Peyer's patch (tissue), 4 donors: ENCODE results near the gene SLC38A6. TPM values are rescaled to one million over a fixed set of nuclear protein-coding genes. Genes with fewer than 3 reads are reported as not detected.

Experiments used
- DNase-seq, 3 donors: peaks; one replicate each; pipeline ENCODE4 v3.0.0-alpha.2; 2017 to 2019
- H3K27ac ChIP-seq, 4 donors: fragments of 200-600 bp; sonication (generic); one replicate each; pipeline ENCODE4 v1.5.1; 2016 to 2019
- H3K27me3 ChIP-seq, 2 donors: fragments of 200-600 bp; sonication (generic); one replicate each; pipeline ENCODE4 v1.5.1; 2019
- H3K36me3 ChIP-seq, 3 donors: fragments of 200-600 bp; sonication (generic); one replicate each; pipeline ENCODE4 v1.5.1; 2016 to 2019
- H3K4me1 ChIP-seq, 4 donors: fragments of 200-600 bp; sonication (generic); one replicate each; pipeline ENCODE4 v1.5.1; 2016 to 2019
- H3K4me3 ChIP-seq, 4 donors: fragments of 200-600 bp; sonication (generic); 1 replicate in 3 of 4; 2 replicates in 1 of 4; pipeline ENCODE4 v1.5.1; 2016 to 2019; ENCODE audit warnings: mild to moderate bottlenecking in 1 of 4
- H3K9me3 ChIP-seq, 4 donors: fragments of 200-600 bp; sonication (generic); one replicate each; pipeline ENCODE4 v1.5.1; 2016 to 2019; ENCODE audit warnings: mild to moderate bottlenecking in 1 of 4
- POLR2A ChIP-seq, 2 donors: fragments of 450-650 bp; IDR thresholded peaks; one replicate each; pipeline ENCODE4 v1.5.1; 2017; ENCODE audit warnings: antibody characterized with exemption in 2 of 2, mild to moderate bottlenecking in 2 of 2, moderate library complexity in 2 of 2
- total RNA-seq, 4 donors: library from RNA; depleted of rRNA; stranded (reverse); fragments of >200 nt; gene quantifications; one replicate each; pipeline ENCODE4 v1.1.0, GENCODE V29; 2016
- TF ChIP-seq, protein P1 (sequence below), 6 experiments: fragments of 450-650 bp in 4 of 6; fragments of 200-600 bp in 2 of 6; sonication (generic) in 1 of 6; IDR thresholded peaks; one replicate each; pipeline ENCODE4 v1.5.1; 2017 to 2019; ENCODE audit warnings: antibody characterized with exemption in 6 of 6, mild to moderate bottlenecking in 3 of 6, moderate library complexity in 1 of 6

SLC38A6 gene
- total RNA-seq, 4 donors from 2014 or later, result 8.0 to 38.8 (median 15.1) TPM

GRCh38 chr14:61041704-61042103 lies 60.7 kb downstream of the SLC38A6 start:
- no peaks in the 10 kb centered on the region for H3K4me1 ChIP-seq
- DNase-seq, result no peak
- H3K4me3 ChIP-seq, result no peak overlapping the region
- H3K36me3 ChIP-seq, result no peaks in the 10 kb centered on the region
- H3K27ac ChIP-seq, result no peak overlapping the region
- H3K27me3 ChIP-seq, result no peaks in the 10 kb centered on the region
- no peaks in the 10 kb centered on the region for H3K9me3 ChIP-seq
- TF ChIP-seq POLR2A (IDR thresholded peaks at IDR 0.05), result no peak
- TF ChIP-seq, protein P1, sequence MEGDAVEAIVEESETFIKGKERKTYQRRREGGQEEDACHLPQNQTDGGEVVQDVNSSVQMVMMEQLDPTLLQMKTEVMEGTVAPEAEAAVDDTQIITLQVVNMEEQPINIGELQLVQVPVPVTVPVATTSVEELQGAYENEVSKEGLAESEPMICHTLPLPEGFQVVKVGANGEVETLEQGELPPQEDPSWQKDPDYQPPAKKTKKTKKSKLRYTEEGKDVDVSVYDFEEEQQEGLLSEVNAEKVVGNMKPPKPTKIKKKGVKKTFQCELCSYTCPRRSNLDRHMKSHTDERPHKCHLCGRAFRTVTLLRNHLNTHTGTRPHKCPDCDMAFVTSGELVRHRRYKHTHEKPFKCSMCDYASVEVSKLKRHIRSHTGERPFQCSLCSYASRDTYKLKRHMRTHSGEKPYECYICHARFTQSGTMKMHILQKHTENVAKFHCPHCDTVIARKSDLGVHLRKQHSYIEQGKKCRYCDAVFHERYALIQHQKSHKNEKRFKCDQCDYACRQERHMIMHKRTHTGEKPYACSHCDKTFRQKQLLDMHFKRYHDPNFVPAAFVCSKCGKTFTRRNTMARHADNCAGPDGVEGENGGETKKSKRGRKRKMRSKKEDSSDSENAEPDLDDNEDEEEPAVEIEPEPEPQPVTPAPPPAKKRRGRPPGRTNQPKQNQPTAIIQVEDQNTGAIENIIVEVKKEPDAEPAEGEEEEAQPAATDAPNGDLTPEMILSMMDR (IDR thresholded peaks at IDR 0.05), result no peak

DNA sequence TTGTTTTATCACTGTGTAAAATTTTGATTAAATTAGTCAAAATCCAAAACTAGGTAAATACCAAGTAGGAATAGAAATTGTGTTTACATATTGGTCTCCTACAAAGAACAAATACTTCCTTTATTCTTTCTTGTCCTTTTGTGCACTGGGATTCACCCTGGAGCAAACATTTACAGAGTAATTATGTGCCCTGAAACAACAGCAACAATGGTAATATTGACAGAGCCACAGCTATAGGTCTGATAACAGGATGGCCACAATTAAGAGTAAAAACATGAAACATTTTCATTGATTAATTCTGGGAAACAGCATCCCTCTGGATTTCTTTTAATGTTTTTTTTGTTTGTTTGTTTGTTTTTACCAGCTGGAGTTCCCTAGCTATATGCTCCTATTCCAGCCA lies 61.2 kb downstream of the SLC38A6 start:
- H3K4me3 ChIP-seq, result no peak overlapping the region
- no peak for DNase-seq
- H3K4me1 ChIP-seq, result no peaks in the 10 kb centered on the region
- no peaks in the 10 kb centered on the region for H3K9me3 ChIP-seq
- no peak for TF ChIP-seq POLR2A (IDR thresholded peaks at IDR 0.05)
- TF ChIP-seq, protein P1 (IDR thresholded peaks at IDR 0.05), result no peak
- no peaks in the 10 kb centered on the region for H3K27me3 ChIP-seq
- no peak overlapping the region for H3K27ac ChIP-seq
- H3K36me3 ChIP-seq, result no peaks in the 10 kb centered on the region

DNA sequence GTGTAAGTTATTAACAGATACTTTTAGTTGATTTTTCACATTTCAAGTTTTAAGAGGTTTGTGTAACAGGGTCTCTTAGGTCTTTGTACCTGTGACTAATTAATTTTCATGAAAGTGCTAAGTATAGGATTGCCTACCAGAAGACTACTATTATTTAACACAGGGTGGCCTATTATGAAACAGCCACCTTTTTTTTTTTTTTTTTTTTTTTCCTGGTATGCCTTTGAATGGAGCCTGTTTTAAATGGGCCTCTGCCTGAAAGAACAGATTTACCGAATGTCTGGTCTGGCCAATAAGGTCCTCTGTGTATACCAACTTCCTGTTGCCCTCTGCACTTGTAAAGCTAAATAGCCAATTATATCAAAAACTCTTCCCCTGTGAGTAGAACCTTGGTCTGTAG lies 62.5 kb downstream of the SLC38A6 start:
- Histone ChIP-seq H3K4me3 (no peak overlapping the region), H3K27me3 (no peaks in the 10 kb centered on the region), H3K27ac (no peak overlapping the region), H3K4me1 (no peaks in the 10 kb centered on the region), H3K9me3 (no peaks in the 10 kb centered on the region), H3K36me3 (no peaks in the 10 kb centered on the region)
- DNase-seq, result no peak
- TF ChIP-seq, protein P1 (IDR thresholded peaks at IDR 0.05), result no peak
- no peak for TF ChIP-seq POLR2A (IDR thresholded peaks at IDR 0.05)

DNA sequence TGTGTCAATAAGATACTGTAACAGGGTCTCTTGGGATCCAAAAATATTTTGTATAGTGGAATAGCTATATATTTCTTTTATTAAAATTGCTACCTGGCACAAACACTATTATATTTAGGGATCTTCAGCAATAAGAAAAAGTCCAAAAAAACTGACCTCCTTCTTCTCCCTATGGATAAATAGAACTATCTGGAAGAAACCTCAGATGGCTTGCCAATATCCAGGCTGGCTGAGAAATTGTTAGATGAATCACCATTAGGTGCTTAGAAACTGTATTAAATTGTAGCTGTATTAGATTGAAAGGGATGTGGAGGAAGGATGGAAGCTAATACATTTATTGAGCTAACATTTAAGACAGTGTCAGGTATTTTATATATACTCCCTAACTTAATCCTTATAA lies 66.0 kb downstream of the SLC38A6 start:
- Histone ChIP-seq H3K27me3 (no peaks in the 10 kb centered on the region), H3K4me1 (no peaks in the 10 kb centered on the region), H3K9me3 (no peaks in the 10 kb centered on the region), H3K36me3 (no peaks in the 10 kb centered on the region), H3K27ac (no peak overlapping the region), H3K4me3 (no peak overlapping the region)
- TF ChIP-seq, protein P1 (IDR thresholded peaks at IDR 0.05), result no peak
- TF ChIP-seq POLR2A (IDR thresholded peaks at IDR 0.05), result no peak
- DNase-seq, result no peak

DNA sequence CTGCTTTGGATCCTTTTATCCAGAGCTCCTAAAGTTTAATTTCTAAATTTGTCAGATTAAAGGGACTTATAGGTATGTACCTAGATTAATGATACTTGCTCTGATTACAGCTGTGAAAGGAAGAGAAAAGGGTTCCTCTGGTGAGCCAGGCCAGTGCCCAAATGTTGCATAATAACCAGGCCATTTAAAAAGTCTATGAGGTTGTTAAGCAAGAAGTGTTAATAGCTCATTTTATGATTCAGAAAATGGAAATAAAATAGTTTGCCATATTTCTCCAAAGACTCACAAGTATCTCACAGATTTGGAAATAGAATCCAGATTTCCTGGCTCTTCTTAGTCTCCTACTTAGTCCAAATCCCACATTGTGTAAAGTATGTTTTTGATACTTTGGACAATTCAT lies 67.6 kb downstream of the SLC38A6 start:
- H3K9me3 ChIP-seq, result no peaks in the 10 kb centered on the region
- no peak for DNase-seq
- no peaks in the 10 kb centered on the region for H3K27me3 ChIP-seq
- TF ChIP-seq POLR2A (IDR thresholded peaks at IDR 0.05), result no peak
- no peak overlapping the region for H3K27ac ChIP-seq
- no peaks in the 10 kb centered on the region for H3K36me3 ChIP-seq
- H3K4me3 ChIP-seq, result no peak overlapping the region
- no peaks in the 10 kb centered on the region for H3K4me1 ChIP-seq

DNA sequence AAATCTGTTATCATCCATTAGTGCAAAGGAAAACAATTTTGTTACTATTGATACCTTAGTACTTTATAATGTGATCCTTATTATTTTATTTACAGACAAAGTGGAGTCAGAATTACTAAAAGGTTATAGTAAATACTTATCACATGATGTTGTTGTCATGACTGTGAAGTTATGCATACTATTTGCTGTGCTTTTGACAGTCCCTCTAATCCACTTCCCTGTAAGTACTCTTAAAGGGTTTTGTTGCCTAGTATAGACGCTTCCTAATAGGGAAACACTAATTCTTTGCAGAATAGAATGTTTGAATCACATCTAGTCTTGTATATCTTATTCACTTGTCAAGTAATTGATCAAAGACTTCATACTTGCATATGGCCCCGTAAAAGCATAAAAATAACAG lies 69.4 kb downstream of the SLC38A6 start:
- no peaks in the 10 kb centered on the region for H3K27me3 ChIP-seq
- H3K9me3 ChIP-seq, result no peaks in the 10 kb centered on the region
- DNase-seq, result no peak
- no peak for TF ChIP-seq POLR2A (IDR thresholded peaks at IDR 0.05)
- TF ChIP-seq, protein P1 (IDR thresholded peaks at IDR 0.05), result no peak
- H3K36me3 ChIP-seq, result no peaks in the 10 kb centered on the region
- H3K27ac ChIP-seq, result no peak overlapping the region
- no peak overlapping the region for H3K4me3 ChIP-seq
- H3K4me1 ChIP-seq, result no peaks in the 10 kb centered on the region
